Spleen (tissue), 11 donors: ENCODE results near the gene PDE1C. TPM values are rescaled to one million over a fixed set of nuclear protein-coding genes. Genes with fewer than 3 reads are reported as not detected.

Source experiments
- DNase-seq: peaks from one replicate; pipeline ENCODE4 v3.0.0-alpha.2; 2020
- H3K27ac ChIP-seq, 8 donors: fragments of 200-600 bp; sonication (generic) in 7 of 8; 1 replicate in 4 of 8; 2 replicates in 4 of 8; pipeline versions ENCODE4 v1.5.0 to v1.8.0; 2016 to 2021; ENCODE audit warnings: inconsistent platforms in 4 of 8, mild to moderate bottlenecking in 4 of 8, moderate library complexity in 1 of 8
- H3K27me3 ChIP-seq, 7 donors: fragments of 200-600 bp; sonication (generic) in 6 of 7; replicated peaks in 1 of 7; 1 replicate in 4 of 7; 2 replicates in 3 of 7; pipeline versions ENCODE4 v1.5.0 to v1.8.0; 2016 to 2021; ENCODE audit warnings: inconsistent platforms in 3 of 7, mild to moderate bottlenecking in 1 of 7
- H3K36me3 ChIP-seq, 6 donors: fragments of 200-600 bp; sonication (generic) in 5 of 6; 1 replicate in 4 of 6; 2 replicates in 2 of 6; pipeline versions ENCODE4 v1.5.0 to v1.8.0; 2016 to 2021; ENCODE audit warnings: inconsistent platforms in 2 of 6
- H3K4me1 ChIP-seq, 6 donors: fragments of 200-600 bp; sonication (generic) in 5 of 6; 1 replicate in 3 of 6; 2 replicates in 3 of 6; pipeline versions ENCODE4 v1.5.0 to v1.8.0; 2016 to 2021; ENCODE audit warnings: inconsistent platforms in 3 of 6
- H3K4me3 ChIP-seq, 8 donors: fragments of 200-600 bp; sonication (generic) in 7 of 8; 1 replicate in 4 of 8; 2 replicates in 4 of 8; pipeline versions ENCODE4 v1.5.0 to v1.8.0; 2016 to 2021; ENCODE audit warnings: inconsistent platforms in 4 of 8, mild to moderate bottlenecking in 4 of 8, moderate library complexity in 2 of 8
- H3K9me3 ChIP-seq, 8 donors: fragments of 200-600 bp; sonication (generic) in 7 of 8; 1 replicate in 4 of 8; 2 replicates in 4 of 8; pipeline versions ENCODE4 v1.5.0 to v1.8.0; 2016 to 2021; ENCODE audit warnings: inconsistent platforms in 4 of 8
- CTCF ChIP-seq, 11 experiments: fragments of 200-600 bp in 7 of 11; fragments of 450-650 bp in 4 of 11; sonication (generic) in 4 of 11; IDR thresholded peaks in 8 of 11; conservative IDR thresholded peaks in 3 of 11; 1 replicate in 7 of 11; 2 replicates in 4 of 11; pipeline versions ENCODE4 v1.4.0 to v1.8.0; 2016 to 2021; ENCODE audit warnings: antibody characterized with exemption in 11 of 11, inconsistent platforms in 4 of 11, mild to moderate bottlenecking in 1 of 11
- POLR2A ChIP-seq, 3 donors: fragments of 450-650 bp; IDR thresholded peaks; one replicate each; pipeline ENCODE4 v1.5.1; 2017; ENCODE audit warnings: antibody characterized with exemption in 3 of 3, mild to moderate bottlenecking in 1 of 3
- POLR2AphosphoS5 ChIP-seq, 3 donors: sonication (generic); formaldehyde crosslinking; IDR thresholded peaks; one replicate each; pipeline ENCODE4 v1.5.1; 2017; ENCODE audit warnings: antibody characterized with exemption in 3 of 3
- WGBS, 5 donors: extraction: QIAGEN DNeasy Blood & Tissue Kit in 3 of 5; methylation state at CpG; one replicate each; pipeline versions ENCODE4 v1.1.5 to v1.1.7; 2013 to 2018; 5-methylcytosine and 5-hydroxymethylcytosine counted together
- intact Hi-C: fragments of 100-400 bp; cut with DNase I; formaldehyde crosslinking; loops from one replicate; pipeline ENCODE4 v1.15.0; 2023; ENCODE audit warnings: low total_unique reads
- polyA plus RNA-seq, 3 donors: library from polyadenylated mRNA; stranded (reverse); fragments of 200-250 nt; gene quantifications; one replicate each; pipeline ENCODE4 v1.2.1, GENCODE V29; 2013
- total RNA-seq, 7 donors: library from RNA; depleted of rRNA in 3 of 7; stranded (reverse); fragments of >200 nt in 3 of 7; fragmentation: NEBNext Ultra II Directional in 4 of 7; extraction: Animal tissue kit (Norgen Biotek cat#: 25700) in 4 of 7; gene quantifications; one replicate each; pipeline versions ENCODE4 v1.1.0 to v1.2.1, GENCODE V29; 2016 to 2021
- donor health status: healthy with polysubstance abuse.
- donor health status: DM: no; HTN: no; CAD: no; lungs with moderate emphysema.
- donor health status: DM: no; HTN: no; CAD: no.
- donor health status: Bipolar disorder and iron deficiency.
- donor health status: healthy.
- donor health status: DM: no; HTN: no; CAD: no.
- donor health status: DM: yes; HTN: yes; CAD: no.

The PDE1C gene
- total and polyA plus RNA-seq, 10 donors = 0.53 to 3.3 (median 1.6) TPM

GRCh38 chr7:31724696-31725095, 345.5 kb downstream of the PDE1C start:
- H3K27me3 ChIP-seq = no peaks in the 10 kb centered on the region
- no peaks in the 10 kb centered on the region for H3K4me1 ChIP-seq
- 79 to 88% (median 83%) methylated on average over 3 of the region's 3 CpGs for WGBS, 5 donors
- intact Hi-C loops = no loop called here
- TF ChIP-seq POLR2A (IDR thresholded peaks at IDR 0.05) (no peak), POLR2AphosphoS5 (IDR thresholded peaks at IDR 0.05) (no peak), CTCF (IDR thresholded peaks at IDR 0.05 in 8 of 11, conservative IDR thresholded peaks at IDR 0.05 in 3 of 11) (no peak)
- H3K36me3 ChIP-seq = no peaks in the 10 kb centered on the region
- no peak for DNase-seq
- no peak overlapping the region for H3K27ac ChIP-seq
- H3K4me3 ChIP-seq = no peak overlapping the region
- H3K9me3 ChIP-seq = no peaks in the 10 kb centered on the region

GRCh38 chr7:31720366-31720765, 349.8 kb downstream of the PDE1C start:
- WGBS, 5 donors = 79 to 89% (median 87%) methylated on average over 8 of the region's 8 CpGs
- Histone ChIP-seq H3K4me1 (no peaks in the 10 kb centered on the region), H3K36me3 (no peaks in the 10 kb centered on the region), H3K4me3 (no peak overlapping the region), H3K27me3 (peaks cover 0 to 3% (median 0%) of the 10 kb centered on the region in 7 donors), H3K9me3 (no peaks in the 10 kb centered on the region), H3K27ac (no peak overlapping the region)
- intact Hi-C loops = no loop called here
- TF ChIP-seq POLR2A (IDR thresholded peaks at IDR 0.05) = no peak
- TF ChIP-seq CTCF (IDR thresholded peaks at IDR 0.05 in 8 of 11, conservative IDR thresholded peaks at IDR 0.05 in 3 of 11) = no peak
- no peak for TF ChIP-seq POLR2AphosphoS5 (IDR thresholded peaks at IDR 0.05)
- no peak for DNase-seq

- no peaks in the 10 kb centered on the region for H3K4me1 ChIP-seq
- H3K27me3 ChIP-seq = peaks cover 0 to 3% (median 0%) of the 10 kb centered on the region in 7 donors
- H3K27ac ChIP-seq = no peak overlapping the region
- WGBS, 5 donors = 48 to 54% (median 50%) methylated on average over 1 of the region's 1 CpG
- peaks cover 0 to 17% (median 0%) of the 10 kb centered on the region in 8 donors for H3K9me3 ChIP-seq
- no peak overlapping the region for H3K4me3 ChIP-seq
- H3K36me3 ChIP-seq = no peaks in the 10 kb centered on the region
- intact Hi-C loops = no loop called here
- no peak for TF ChIP-seq POLR2AphosphoS5 (IDR thresholded peaks at IDR 0.05)
- TF ChIP-seq POLR2A (IDR thresholded peaks at IDR 0.05) = no peak
- no peak for TF ChIP-seq CTCF (IDR thresholded peaks at IDR 0.05 in 8 of 11, conservative IDR thresholded peaks at IDR 0.05 in 3 of 11)
- no peak for DNase-seq
Measured at GRCh38 chr7:31716355-31716754, 353.9 kb downstream of the PDE1C start.

- WGBS, 5 donors = 52 to 87% (median 77%) methylated on average over 1 of the region's 1 CpG
- no peaks in the 10 kb centered on the region for H3K27me3 ChIP-seq
- H3K4me3 ChIP-seq = no peak overlapping the region
- no peaks in the 10 kb centered on the region for H3K36me3 ChIP-seq
- TF ChIP-seq POLR2A (IDR thresholded peaks at IDR 0.05) = no peak
- TF ChIP-seq CTCF (IDR thresholded peaks at IDR 0.05 in 8 of 11, conservative IDR thresholded peaks at IDR 0.05 in 3 of 11) = no peak
- TF ChIP-seq POLR2AphosphoS5 (IDR thresholded peaks at IDR 0.05) = no peak
- H3K4me1 ChIP-seq = no peaks in the 10 kb centered on the region
- DNase-seq = no peak
- peaks cover 0 to 17% (median 0%) of the 10 kb centered on the region in 8 donors for H3K9me3 ChIP-seq
- H3K27ac ChIP-seq = no peak overlapping the region
- intact Hi-C loops = no loop called here
Measured at GRCh38 chr7:31710171-31710570, 360.0 kb downstream of the PDE1C start.
